ENCODE data around the gene VWA5A. TPM values are rescaled to one million over a fixed set of nuclear protein-coding genes. Genes with fewer than 3 reads are reported as not detected.

Gene VWA5A
- total RNA-seq, 1 donor from 2014 or later, result 5.3 TPM

DNA sequence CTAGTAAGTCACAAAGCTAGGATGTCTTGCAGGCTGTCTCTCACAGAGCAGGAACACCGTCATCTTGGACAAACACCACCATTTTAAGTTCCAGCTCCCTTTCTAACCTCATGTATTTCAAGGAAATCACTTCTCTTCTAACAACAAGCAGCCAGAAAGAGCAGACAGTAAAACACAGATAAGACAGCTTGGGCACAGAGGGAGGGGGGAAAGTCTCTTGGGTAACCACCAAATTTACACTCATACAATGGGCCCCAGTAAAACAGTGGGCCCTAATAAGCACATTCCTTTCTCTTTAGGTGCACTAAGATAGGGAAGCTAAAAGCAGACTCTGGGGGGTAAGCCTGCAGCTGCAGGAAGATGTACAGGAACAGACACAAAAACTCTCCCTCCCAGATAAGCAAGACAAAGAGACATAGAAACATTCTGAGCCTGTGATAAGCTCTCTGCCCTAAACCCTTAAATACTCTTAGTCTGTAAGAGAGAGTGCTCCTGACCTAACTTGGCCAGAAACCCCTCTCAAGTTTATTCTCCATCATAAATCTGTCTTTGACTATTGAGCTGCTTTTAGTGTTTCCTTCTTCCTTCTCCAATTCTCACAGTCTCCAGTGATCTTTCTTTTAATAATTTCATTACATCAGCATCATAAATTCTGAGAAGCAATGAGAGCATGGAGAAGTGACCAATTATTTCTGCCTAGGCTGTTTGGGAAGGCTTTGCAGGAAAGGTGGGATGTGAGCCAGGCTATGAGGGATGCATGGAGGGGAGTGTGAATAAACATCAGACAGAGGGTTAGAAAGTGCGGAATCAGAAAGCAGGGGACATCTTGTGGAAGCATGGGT is 75.3 kb downstream of the VWA5A start:
- no peak for FAIRE-seq
- Histone ChIP-seq H3K4me3 (ENCODE audit: low read depth, low read length) (no peak overlapping the region), H3K36me3 (ENCODE audit: control insufficient read depth, insufficient read depth, low read length) (no peaks in the 10 kb centered on the region), H3K27me3 (ENCODE audit: control insufficient read depth, insufficient read depth, low read length) (peaks cover 1% of the 10 kb centered on the region)
- DNase-seq (ENCODE audit: low read depth), result no peak
- TF ChIP-seq, protein P1, sequence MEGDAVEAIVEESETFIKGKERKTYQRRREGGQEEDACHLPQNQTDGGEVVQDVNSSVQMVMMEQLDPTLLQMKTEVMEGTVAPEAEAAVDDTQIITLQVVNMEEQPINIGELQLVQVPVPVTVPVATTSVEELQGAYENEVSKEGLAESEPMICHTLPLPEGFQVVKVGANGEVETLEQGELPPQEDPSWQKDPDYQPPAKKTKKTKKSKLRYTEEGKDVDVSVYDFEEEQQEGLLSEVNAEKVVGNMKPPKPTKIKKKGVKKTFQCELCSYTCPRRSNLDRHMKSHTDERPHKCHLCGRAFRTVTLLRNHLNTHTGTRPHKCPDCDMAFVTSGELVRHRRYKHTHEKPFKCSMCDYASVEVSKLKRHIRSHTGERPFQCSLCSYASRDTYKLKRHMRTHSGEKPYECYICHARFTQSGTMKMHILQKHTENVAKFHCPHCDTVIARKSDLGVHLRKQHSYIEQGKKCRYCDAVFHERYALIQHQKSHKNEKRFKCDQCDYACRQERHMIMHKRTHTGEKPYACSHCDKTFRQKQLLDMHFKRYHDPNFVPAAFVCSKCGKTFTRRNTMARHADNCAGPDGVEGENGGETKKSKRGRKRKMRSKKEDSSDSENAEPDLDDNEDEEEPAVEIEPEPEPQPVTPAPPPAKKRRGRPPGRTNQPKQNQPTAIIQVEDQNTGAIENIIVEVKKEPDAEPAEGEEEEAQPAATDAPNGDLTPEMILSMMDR (IDR thresholded peaks at IDR 0.05; ENCODE audit: insufficient read depth, low read length, severe bottlenecking), result no peak

DNA sequence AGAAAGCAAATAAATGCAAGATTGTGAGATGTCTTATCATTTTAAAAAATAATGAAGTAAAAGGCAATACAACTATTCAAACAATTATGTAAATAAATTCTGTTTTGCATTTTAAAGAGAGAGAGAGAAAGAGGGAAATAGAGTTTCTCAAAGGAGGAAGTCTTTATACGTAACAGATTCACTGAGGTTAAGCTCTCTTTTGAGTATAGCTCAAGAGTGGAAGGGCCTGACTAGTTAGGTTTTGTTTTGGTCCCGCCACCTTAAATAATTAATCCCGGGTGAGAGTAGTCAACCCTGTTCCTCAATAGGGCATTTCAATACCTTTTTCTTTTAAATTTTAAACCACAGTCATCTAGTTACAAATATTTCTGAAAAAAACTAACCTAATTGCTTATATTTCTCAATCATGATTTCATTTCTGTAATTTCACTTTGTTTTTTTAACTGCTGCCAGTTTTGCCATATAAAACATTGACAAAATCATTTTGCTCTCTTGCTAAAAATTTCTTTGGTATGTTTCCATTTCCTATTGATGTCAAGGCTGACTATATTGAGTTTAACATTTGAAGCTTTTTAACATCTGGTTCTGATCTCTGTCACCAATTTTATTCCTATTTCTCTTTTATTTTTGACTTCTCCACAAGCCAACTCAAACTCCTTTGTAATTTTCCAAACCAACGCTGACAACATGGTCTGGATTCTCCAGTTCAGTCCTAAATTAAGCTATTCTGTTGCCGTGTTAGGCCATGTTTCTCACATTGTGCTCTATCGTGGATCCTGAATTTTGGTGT is 78.2 kb downstream of the VWA5A start:
- TF ChIP-seq, protein P1 (IDR thresholded peaks at IDR 0.05; ENCODE audit: insufficient read depth, low read length, severe bottlenecking), result no peak
- no peak for DNase-seq (ENCODE audit: low read depth)
- no peak for FAIRE-seq
- Histone ChIP-seq H3K4me3 (ENCODE audit: low read depth, low read length) (no peak overlapping the region), H3K36me3 (ENCODE audit: control insufficient read depth, insufficient read depth, low read length) (no peaks in the 10 kb centered on the region), H3K27me3 (ENCODE audit: control insufficient read depth, insufficient read depth, low read length) (peaks cover 1% of the 10 kb centered on the region)

DNA sequence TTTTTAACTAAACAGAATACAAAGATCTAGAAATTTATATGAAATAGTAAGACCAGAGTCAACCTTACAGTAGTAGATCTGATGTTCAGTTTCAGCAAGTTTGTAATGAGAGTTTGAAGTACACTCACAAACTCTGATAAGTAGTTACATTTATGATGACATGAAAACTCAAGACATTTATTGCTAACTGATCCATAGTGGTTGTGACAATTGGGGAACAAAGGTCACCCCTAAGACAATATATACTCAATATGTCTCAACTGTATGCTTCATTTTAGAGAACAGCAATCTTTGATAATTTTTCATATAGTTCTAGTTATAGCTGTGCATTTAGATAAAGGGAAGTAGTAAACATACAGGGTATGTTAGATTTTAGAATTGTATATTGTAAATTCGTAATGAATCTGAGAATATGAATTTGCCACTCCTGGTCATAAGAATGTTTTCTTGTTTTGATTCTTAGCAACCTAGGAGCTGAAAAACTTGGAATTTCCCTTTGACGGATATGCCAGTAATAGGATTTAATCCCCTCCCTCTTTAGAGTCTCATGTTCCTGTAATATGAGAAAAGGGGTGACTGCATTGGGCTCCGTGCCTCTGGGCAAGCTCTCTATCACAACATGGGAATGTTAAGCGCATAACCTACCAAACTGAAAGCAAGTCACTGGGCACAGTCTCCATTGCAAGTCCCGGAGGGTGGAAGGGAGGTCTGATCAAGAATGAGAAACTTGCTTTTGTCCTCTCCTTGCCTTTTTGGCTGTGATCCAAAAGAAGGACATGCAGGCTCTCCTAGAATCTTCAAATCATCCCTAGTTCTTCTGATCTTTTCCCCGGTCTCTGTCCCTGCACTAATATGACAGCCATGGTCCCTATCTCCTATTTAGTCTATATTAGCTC is 79.3 kb downstream of the VWA5A start:
- FAIRE-seq (no peak), DNase-seq (ENCODE audit: low read depth) (peak; percentile 60)
- H3K36me3 ChIP-seq (ENCODE audit: control insufficient read depth, insufficient read depth, low read length), result no peaks in the 10 kb centered on the region
- H3K27me3 ChIP-seq (ENCODE audit: control insufficient read depth, insufficient read depth, low read length), result peaks cover 1% of the 10 kb centered on the region
- H3K4me3 ChIP-seq (ENCODE audit: low read depth, low read length), result no peak overlapping the region
- TF ChIP-seq, protein P1 (IDR thresholded peaks at IDR 0.05; ENCODE audit: insufficient read depth, low read length, severe bottlenecking), result no peak

DNA sequence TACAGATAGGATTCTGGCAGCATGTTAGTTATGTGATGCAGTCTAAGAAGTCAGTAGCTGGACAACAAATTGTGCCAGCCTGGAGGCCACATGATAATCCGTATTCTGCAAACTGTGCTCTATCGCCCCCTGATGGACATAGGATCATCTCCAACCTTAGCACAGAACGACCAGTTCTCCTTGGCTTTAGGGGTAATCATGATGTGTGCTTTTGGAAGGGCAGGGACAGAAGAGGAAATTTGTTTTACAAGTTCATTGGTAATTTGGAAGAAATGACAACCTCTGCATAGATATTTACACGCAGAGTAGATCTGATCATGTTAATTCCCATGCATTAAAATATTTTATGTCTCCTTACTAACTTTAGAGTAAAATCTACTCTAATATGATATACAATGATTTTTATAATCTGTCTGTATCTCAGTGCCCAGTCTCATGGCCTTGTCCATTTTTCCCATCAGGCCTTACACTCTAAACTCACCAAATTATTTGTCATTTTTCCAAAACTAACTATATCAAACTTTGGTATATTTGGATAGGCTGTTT is 80.0 kb downstream of the VWA5A start:
- H3K4me3 ChIP-seq (ENCODE audit: low read depth, low read length), result no peak overlapping the region
- DNase-seq (ENCODE audit: low read depth) (peak; percentile 64), FAIRE-seq (peak; percentile 76)
- H3K27me3 ChIP-seq (ENCODE audit: control insufficient read depth, insufficient read depth, low read length), result peaks cover 1% of the 10 kb centered on the region
- H3K36me3 ChIP-seq (ENCODE audit: control insufficient read depth, insufficient read depth, low read length), result no peaks in the 10 kb centered on the region
- TF ChIP-seq, protein P1 (IDR thresholded peaks at IDR 0.05; ENCODE audit: insufficient read depth, low read length, severe bottlenecking), result peak; percentile 80

Other genes with a start within 250 kb of the VWA5A start
- not detected in 2 replicates for gene TMEM225, start 229.8 kb upstream of the VWA5A start, total RNA-seq
- not detected in 2 replicates for gene OR8D4, start 213.3 kb upstream of the VWA5A start, total RNA-seq
- not detected in 2 replicates for gene OR4D5, start 175.8 kb upstream of the VWA5A start, total RNA-seq
- not detected in 2 replicates for gene OR6T1, start 171.6 kb upstream of the VWA5A start, total RNA-seq
- gene OR10S1, start 137.7 kb upstream of the VWA5A start, total RNA-seq, result 0.26 TPM in 1 of 2 replicates, not detected in the other
- gene OR10G6, start 120.3 kb upstream of the VWA5A start, total RNA-seq, result not detected in 2 replicates
- gene OR10G4, start 102.5 kb upstream of the VWA5A start, total RNA-seq, result not detected in 2 replicates
- not detected in 2 replicates for gene OR10G9, start 92.4 kb upstream of the VWA5A start, total RNA-seq
- not detected in 2 replicates for gene OR10G8, start 88.7 kb upstream of the VWA5A start, total RNA-seq
- not detected in 2 replicates for gene OR10G7, start 74.1 kb upstream of the VWA5A start, total RNA-seq
- gene OR10D3, start 67.9 kb downstream of the VWA5A start, total RNA-seq, result not detected in 2 replicates
- not detected in 2 replicates for gene OR8G1, start 125.6 kb downstream of the VWA5A start, total RNA-seq
- gene OR8G5, start 140.9 kb downstream of the VWA5A start, total RNA-seq, result not detected in 2 replicates
- not detected in 2 replicates for gene OR8D1, start 198.5 kb downstream of the VWA5A start, total RNA-seq
- gene OR8D2, start 204.7 kb downstream of the VWA5A start, total RNA-seq, result not detected in 2 replicates

Data from bronchial epithelial cell (primary cell).